Spleen (tissue), 11 donors: ENCODE measurements around the gene RGS17. TPM values are rescaled to one million over a fixed set of nuclear protein-coding genes. Genes with fewer than 3 reads are reported as not detected.

Source experiments
- DNase-seq: peaks from one replicate; pipeline ENCODE4 v3.0.0-alpha.2; 2020
- H3K27ac ChIP-seq, 8 donors: fragments of 200-600 bp; sonication (generic) in 7 of 8; 1 replicate in 4 of 8; 2 replicates in 4 of 8; pipeline versions ENCODE4 v1.5.0 to v1.8.0; 2016 to 2021; ENCODE audit warnings: inconsistent platforms in 4 of 8, mild to moderate bottlenecking in 4 of 8, moderate library complexity in 1 of 8
- H3K27me3 ChIP-seq, 7 donors: fragments of 200-600 bp; sonication (generic) in 6 of 7; replicated peaks in 1 of 7; 1 replicate in 4 of 7; 2 replicates in 3 of 7; pipeline versions ENCODE4 v1.5.0 to v1.8.0; 2016 to 2021; ENCODE audit warnings: inconsistent platforms in 3 of 7, mild to moderate bottlenecking in 1 of 7
- H3K36me3 ChIP-seq, 6 donors: fragments of 200-600 bp; sonication (generic) in 5 of 6; 1 replicate in 4 of 6; 2 replicates in 2 of 6; pipeline versions ENCODE4 v1.5.0 to v1.8.0; 2016 to 2021; ENCODE audit warnings: inconsistent platforms in 2 of 6
- H3K4me1 ChIP-seq, 6 donors: fragments of 200-600 bp; sonication (generic) in 5 of 6; 1 replicate in 3 of 6; 2 replicates in 3 of 6; pipeline versions ENCODE4 v1.5.0 to v1.8.0; 2016 to 2021; ENCODE audit warnings: inconsistent platforms in 3 of 6
- H3K4me3 ChIP-seq, 8 donors: fragments of 200-600 bp; sonication (generic) in 7 of 8; 1 replicate in 4 of 8; 2 replicates in 4 of 8; pipeline versions ENCODE4 v1.5.0 to v1.8.0; 2016 to 2021; ENCODE audit warnings: inconsistent platforms in 4 of 8, mild to moderate bottlenecking in 4 of 8, moderate library complexity in 2 of 8
- H3K9me3 ChIP-seq, 8 donors: fragments of 200-600 bp; sonication (generic) in 7 of 8; 1 replicate in 4 of 8; 2 replicates in 4 of 8; pipeline versions ENCODE4 v1.5.0 to v1.8.0; 2016 to 2021; ENCODE audit warnings: inconsistent platforms in 4 of 8
- CTCF ChIP-seq, 11 experiments: fragments of 200-600 bp in 7 of 11; fragments of 450-650 bp in 4 of 11; sonication (generic) in 4 of 11; IDR thresholded peaks in 8 of 11; conservative IDR thresholded peaks in 3 of 11; 1 replicate in 7 of 11; 2 replicates in 4 of 11; pipeline versions ENCODE4 v1.4.0 to v1.8.0; 2016 to 2021; ENCODE audit warnings: antibody characterized with exemption in 11 of 11, inconsistent platforms in 4 of 11, mild to moderate bottlenecking in 1 of 11
- POLR2A ChIP-seq, 3 donors: fragments of 450-650 bp; IDR thresholded peaks; one replicate each; pipeline ENCODE4 v1.5.1; 2017; ENCODE audit warnings: antibody characterized with exemption in 3 of 3, mild to moderate bottlenecking in 1 of 3
- POLR2AphosphoS5 ChIP-seq, 3 donors: sonication (generic); formaldehyde crosslinking; IDR thresholded peaks; one replicate each; pipeline ENCODE4 v1.5.1; 2017; ENCODE audit warnings: antibody characterized with exemption in 3 of 3
- WGBS, 5 donors: extraction: QIAGEN DNeasy Blood & Tissue Kit in 3 of 5; methylation state at CpG; one replicate each; pipeline versions ENCODE4 v1.1.5 to v1.1.7; 2013 to 2018; 5-methylcytosine and 5-hydroxymethylcytosine counted together
- intact Hi-C: fragments of 100-400 bp; cut with DNase I; formaldehyde crosslinking; loops from one replicate; pipeline ENCODE4 v1.15.0; 2023; ENCODE audit warnings: low total_unique reads
- polyA plus RNA-seq, 3 donors: library from polyadenylated mRNA; stranded (reverse); fragments of 200-250 nt; gene quantifications; one replicate each; pipeline ENCODE4 v1.2.1, GENCODE V29; 2013
- total RNA-seq, 7 donors: library from RNA; depleted of rRNA in 3 of 7; stranded (reverse); fragments of >200 nt in 3 of 7; fragmentation: NEBNext Ultra II Directional in 4 of 7; extraction: Animal tissue kit (Norgen Biotek cat#: 25700) in 4 of 7; gene quantifications; one replicate each; pipeline versions ENCODE4 v1.1.0 to v1.2.1, GENCODE V29; 2016 to 2021
- donor health status: healthy with polysubstance abuse.
- donor health status: DM: no; HTN: no; CAD: no; lungs with moderate emphysema.
- donor health status: DM: no; HTN: no; CAD: no.
- donor health status: Bipolar disorder and iron deficiency.
- donor health status: healthy.
- donor health status: DM: no; HTN: no; CAD: no.
- donor health status: DM: yes; HTN: yes; CAD: no.

The RGS17 gene
- total and polyA plus RNA-seq, 10 donors = 0.03 to 0.33 (median 0.07) TPM; not detected in 5

GRCh38 chr6:153059757-153060156, 71.3 kb downstream of the RGS17 start:
- Histone ChIP-seq H3K27ac (no peak overlapping the region), H3K9me3 (peaks cover 0 to 15% (median 7%) of the 10 kb centered on the region in 8 donors), H3K36me3 (no peaks in the 10 kb centered on the region), H3K27me3 (peaks cover 0 to 4% (median 0%) of the 10 kb centered on the region in 7 donors), H3K4me3 (no peak overlapping the region), H3K4me1 (no peaks in the 10 kb centered on the region)
- 84 to 100% (median 87%) methylated on average over 1 of the region's 1 CpG for WGBS, 5 donors
- DNase-seq = no peak
- intact Hi-C loops = no loop called here
- TF ChIP-seq POLR2A (IDR thresholded peaks at IDR 0.05) (no peak), CTCF (IDR thresholded peaks at IDR 0.05 in 8 of 11, conservative IDR thresholded peaks at IDR 0.05 in 3 of 11) (no peak)

GRCh38 chr6:153059311-153059710, 71.8 kb downstream of the RGS17 start:
- H3K27me3 ChIP-seq = peaks cover 0 to 4% (median 0%) of the 10 kb centered on the region in 7 donors
- H3K9me3 ChIP-seq = peaks cover 0 to 15% (median 7%) of the 10 kb centered on the region in 8 donors
- TF ChIP-seq POLR2AphosphoS5 (IDR thresholded peaks at IDR 0.05) (no peak), POLR2A (IDR thresholded peaks at IDR 0.05) (no peak), CTCF (IDR thresholded peaks at IDR 0.05 in 8 of 11, conservative IDR thresholded peaks at IDR 0.05 in 3 of 11) (no peak)
- intact Hi-C loops = no loop called here
- H3K27ac ChIP-seq = no peak overlapping the region
- no peaks in the 10 kb centered on the region for H3K36me3 ChIP-seq
- DNase-seq = no peak
- H3K4me3 ChIP-seq = no peak overlapping the region
- no peaks in the 10 kb centered on the region for H3K4me1 ChIP-seq

GRCh38 chr6:153058909-153059308, 72.2 kb downstream of the RGS17 start:
- Histone ChIP-seq H3K27ac (no peak overlapping the region), H3K4me3 (no peak overlapping the region), H3K4me1 (no peaks in the 10 kb centered on the region), H3K36me3 (no peaks in the 10 kb centered on the region), H3K27me3 (peaks cover 0 to 4% (median 0%) of the 10 kb centered on the region in 7 donors), H3K9me3 (peaks cover 0 to 15% (median 7%) of the 10 kb centered on the region in 8 donors)
- no peak for TF ChIP-seq POLR2A (IDR thresholded peaks at IDR 0.05)
- TF ChIP-seq CTCF (IDR thresholded peaks at IDR 0.05 in 8 of 11, conservative IDR thresholded peaks at IDR 0.05 in 3 of 11) = no peak
- no peak for TF ChIP-seq POLR2AphosphoS5 (IDR thresholded peaks at IDR 0.05)
- 58 to 78% (median 76%) methylated on average over 4 of the region's 4 CpGs for WGBS, 5 donors
- no peak for DNase-seq
- intact Hi-C loops = no loop called here

GRCh38 chr6:153058291-153058690, 72.8 kb downstream of the RGS17 start:
- no peak overlapping the region for H3K27ac ChIP-seq
- DNase-seq = no peak
- intact Hi-C loops = no loop called here
- no peak overlapping the region for H3K4me3 ChIP-seq
- H3K4me1 ChIP-seq = no peaks in the 10 kb centered on the region
- H3K9me3 ChIP-seq = peaks cover 0 to 8% (median 2%) of the 10 kb centered on the region in 8 donors
- 38 to 96% (median 67%) methylated on average over 4 of the region's 4 CpGs for WGBS, 5 donors
- H3K36me3 ChIP-seq = no peaks in the 10 kb centered on the region
- no peak for TF ChIP-seq POLR2A (IDR thresholded peaks at IDR 0.05)
- TF ChIP-seq POLR2AphosphoS5 (IDR thresholded peaks at IDR 0.05) = no peak
- TF ChIP-seq CTCF (IDR thresholded peaks at IDR 0.05 in 8 of 11, conservative IDR thresholded peaks at IDR 0.05 in 3 of 11) = no peak
- peaks cover 0 to 4% (median 0%) of the 10 kb centered on the region in 7 donors for H3K27me3 ChIP-seq
